ENCODE measurements around the gene RFX7.

Gene RFX7

DNA sequence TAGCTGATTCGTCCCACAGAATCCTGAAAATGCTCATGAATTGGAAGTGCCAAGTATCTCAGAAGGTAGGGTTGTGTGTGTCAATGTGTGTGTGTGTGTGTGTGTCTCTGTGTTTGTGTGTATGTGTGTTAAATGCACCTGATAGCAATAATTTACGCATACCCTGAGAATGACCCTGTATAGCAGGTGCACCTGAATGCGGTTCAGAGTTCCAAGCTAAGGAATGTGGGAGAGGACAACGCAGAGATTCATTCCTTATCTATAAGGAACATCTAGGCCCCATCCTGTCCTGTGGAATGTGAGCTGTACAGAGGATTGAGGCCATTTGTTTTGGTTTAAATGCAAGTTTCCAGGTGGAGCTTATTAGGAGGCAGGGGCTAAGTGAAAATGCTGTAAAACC lies 201.2 kb downstream of the RFX7 start:
- DNase-seq = no peak

GRCh38 chr15:56042031-56042430 lies 201.6 kb downstream of the RFX7 start:
- no peak for DNase-seq

GRCh38 chr15:56040081-56041035 lies 203.3 kb downstream of the RFX7 start:
- DNase-seq = peak; percentile 33 to 36

DNA sequence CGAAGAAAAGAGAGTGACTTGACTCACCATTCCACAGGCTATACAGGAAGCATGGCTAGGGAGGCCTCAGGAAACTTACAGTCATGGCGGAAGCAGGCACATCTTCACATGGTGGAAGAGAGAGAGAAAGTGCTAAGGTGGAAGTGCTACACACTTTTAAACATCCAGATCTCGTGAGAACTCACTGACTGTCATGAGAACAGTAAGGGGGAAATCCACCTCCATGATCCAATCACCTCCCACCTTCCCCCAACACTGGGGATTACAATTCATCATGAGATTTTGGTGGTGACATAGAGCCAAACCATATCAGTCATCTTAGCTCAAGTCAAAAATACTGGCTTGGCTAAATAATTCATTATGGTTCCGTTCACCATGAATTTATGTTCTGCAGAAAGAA lies 205.0 kb downstream of the RFX7 start:
- no peak for DNase-seq

DNA sequence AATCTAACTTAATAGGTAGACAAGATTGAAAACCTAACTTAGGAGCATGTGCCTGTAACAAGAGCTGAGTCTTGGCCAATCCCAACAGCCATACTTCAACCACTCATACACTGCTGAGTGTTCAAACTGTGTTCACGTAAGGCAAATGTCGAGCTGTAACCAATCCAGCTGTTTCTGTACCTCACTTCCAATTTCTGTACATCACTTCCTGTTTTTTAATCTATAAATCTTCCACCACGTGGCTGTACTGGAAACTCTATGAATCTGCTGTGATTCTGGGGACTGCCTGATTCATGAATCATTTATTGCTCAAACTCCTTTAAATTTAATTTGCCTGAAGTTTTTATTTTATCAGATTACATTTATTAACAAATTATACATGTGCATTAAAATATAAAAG lies 205.7 kb downstream of the RFX7 start:
- peak in 1 of 2 donors; percentile 13 for DNase-seq
